HL-60 (cell line): Measurements from ENCODE around the gene COQ2.

Source experiments
- DNase-seq, 2 experiments: peaks; one replicate each; pipeline ENCODE4 v3.0.0-alpha.2; 2010 to 2020; ENCODE audit warnings: low read depth in 1 of 2, low spot score in 1 of 2
- H3K27ac ChIP-seq: fragments of 250-450 bp; sonication (Bioruptor Pico); replicated peaks from 2 replicates; pipeline ENCODE4 v1.5.1; 2020; ENCODE audit warnings: mild to moderate bottlenecking, moderate library complexity
- H3K27me3 ChIP-seq: fragments of 250-450 bp; sonication (Bioruptor Pico); 2 replicates; pipeline ENCODE4 v1.5.1; 2021; ENCODE audit warnings: mild to moderate bottlenecking, moderate library complexity; ENCODE audit not compliant: insufficient read depth, poor library complexity, severe bottlenecking
- H3K4me3 ChIP-seq: replicated peaks from 2 replicates; pipeline ENCODE4 v1.5.1; 2011; ENCODE audit warnings: mild to moderate bottlenecking, control low read depth, low read length; ENCODE audit not compliant: insufficient read depth
- CTCF ChIP-seq: IDR thresholded peaks from one replicate; pipeline ENCODE4 v1.5.1; 2011; ENCODE audit warnings: low read length, control low read depth, inconsistent platforms; ENCODE audit not compliant: insufficient read depth
- GABPA ChIP-seq: IDR thresholded peaks from 2 replicates; pipeline ENCODE4 v1.6.1; 2012; ENCODE audit warnings: low read depth
- POLR2AphosphoS5 ChIP-seq: IDR thresholded peaks from 2 replicates; pipeline ENCODE4 v1.6.1; 2012; ENCODE audit warnings: low read depth
- REST ChIP-seq: IDR thresholded peaks from 2 replicates; pipeline ENCODE4 v1.6.1; 2012; ENCODE audit warnings: low read depth; ENCODE audit not compliant: insufficient replicate concordance
- SPI1 ChIP-seq: IDR thresholded peaks from 2 replicates; pipeline ENCODE4 v1.6.1; 2012; ENCODE audit warnings: low read depth, mild to moderate bottlenecking, borderline replicate concordance

COQ2 gene

GRCh38 chr4:83315341-83315870 is 30.8 kb upstream of the COQ2 start:
- TF ChIP-seq SPI1 (no peak), REST (no peak), GABPA (no peak)
- H3K4me3 ChIP-seq, result no peak overlapping the region
- DNase-seq, result peak in 1 of 2 experiments; percentile 33
- no peaks in the 10 kb centered on the region for H3K27me3 ChIP-seq
- H3K27ac ChIP-seq, result no peak overlapping the region

GRCh38 chr4:83308672-83309071 is 24.1 kb upstream of the COQ2 start:
- TF ChIP-seq SPI1 (no peak), REST (no peak), POLR2AphosphoS5 (no peak), CTCF (no peak), GABPA (no peak)
- no peaks in the 10 kb centered on the region for H3K27me3 ChIP-seq
- no peak overlapping the region for H3K4me3 ChIP-seq
- no peak overlapping the region for H3K27ac ChIP-seq
- DNase-seq, result no peak

GRCh38 chr4:83307920-83308319 is 23.3 kb upstream of the COQ2 start:
- Histone ChIP-seq H3K27ac (no peak overlapping the region), H3K27me3 (no peaks in the 10 kb centered on the region), H3K4me3 (no peak overlapping the region)
- DNase-seq, result no peak
- no peak for TF ChIP-seq CTCF
- no peak for TF ChIP-seq SPI1
- TF ChIP-seq POLR2AphosphoS5, result no peak
- TF ChIP-seq GABPA, result no peak
- no peak for TF ChIP-seq REST

- H3K27me3 ChIP-seq, result no peaks in the 10 kb centered on the region
- TF ChIP-seq CTCF, result no peak
- TF ChIP-seq SPI1, result no peak
- no peak for TF ChIP-seq REST
- no peak for TF ChIP-seq POLR2AphosphoS5
- no peak for TF ChIP-seq GABPA
- no peak overlapping the region for H3K27ac ChIP-seq
- no peak overlapping the region for H3K4me3 ChIP-seq
- no peak for DNase-seq
These were observed 20.6 kb upstream of the COQ2 start for GRCh38 chr4:83305187-83305586.
